ENCODE data around the gene DDR2.

Gene DDR2

DNA sequence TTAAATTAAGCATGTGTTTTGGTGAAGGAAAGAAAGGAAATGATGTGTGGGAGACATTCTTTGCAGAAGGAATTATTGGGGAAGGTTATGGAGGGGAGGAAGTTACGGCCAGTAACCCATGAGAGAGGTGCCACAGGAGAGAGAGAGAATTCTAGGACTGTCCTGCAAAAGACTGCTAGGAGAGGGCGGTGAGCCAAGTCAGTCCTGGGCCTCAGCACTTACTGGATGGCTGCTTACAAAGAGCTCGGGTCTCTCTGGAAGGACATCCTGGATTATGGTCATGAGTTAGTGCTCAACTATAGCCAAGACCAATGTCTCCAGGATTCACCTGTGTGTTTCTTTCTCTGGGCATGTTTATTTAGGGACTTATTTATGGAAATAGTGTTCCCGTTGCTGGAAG is 83.9 kb downstream of the DDR2 start:
- H4K20me1 ChIP-seq (ENCODE audit: insufficient read depth, low read length): no peaks in the 10 kb centered on the region
- H3K4me1 ChIP-seq (ENCODE audit: insufficient read depth, low read length): no peaks in the 10 kb centered on the region
- H2AFZ ChIP-seq (ENCODE audit: low read depth, low read length): no peak overlapping the region

DNA sequence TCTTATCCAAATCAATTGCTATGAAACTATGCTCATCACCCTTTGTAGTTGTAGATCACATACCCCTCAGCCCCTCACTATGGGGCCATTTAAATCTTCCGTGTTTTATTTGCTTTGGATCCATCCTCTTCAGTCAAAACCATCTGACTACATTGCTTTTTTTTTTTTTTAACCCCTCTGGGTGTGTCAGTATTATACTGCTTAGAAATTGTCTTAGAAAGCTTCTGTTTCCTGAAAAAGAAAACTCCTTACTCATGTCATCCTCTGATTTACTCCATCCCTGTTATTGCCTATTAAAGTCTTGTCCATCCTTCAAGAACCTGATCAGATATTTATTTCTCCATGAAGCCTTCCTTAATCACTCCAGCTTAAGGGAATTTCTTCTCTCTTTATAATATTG is 84.3 kb downstream of the DDR2 start:
- no peak overlapping the region for H3K4me3 ChIP-seq (ENCODE audit: low read depth in 1 of 2, low read length in 2 of 2)
- no peak overlapping the region for H3K27ac ChIP-seq (ENCODE audit: low read length)
- ATAC-seq (ENCODE audit: insufficient read depth, low read depth) (no peak), DNase-seq (no peak)
- TF ChIP-seq, protein P1, sequence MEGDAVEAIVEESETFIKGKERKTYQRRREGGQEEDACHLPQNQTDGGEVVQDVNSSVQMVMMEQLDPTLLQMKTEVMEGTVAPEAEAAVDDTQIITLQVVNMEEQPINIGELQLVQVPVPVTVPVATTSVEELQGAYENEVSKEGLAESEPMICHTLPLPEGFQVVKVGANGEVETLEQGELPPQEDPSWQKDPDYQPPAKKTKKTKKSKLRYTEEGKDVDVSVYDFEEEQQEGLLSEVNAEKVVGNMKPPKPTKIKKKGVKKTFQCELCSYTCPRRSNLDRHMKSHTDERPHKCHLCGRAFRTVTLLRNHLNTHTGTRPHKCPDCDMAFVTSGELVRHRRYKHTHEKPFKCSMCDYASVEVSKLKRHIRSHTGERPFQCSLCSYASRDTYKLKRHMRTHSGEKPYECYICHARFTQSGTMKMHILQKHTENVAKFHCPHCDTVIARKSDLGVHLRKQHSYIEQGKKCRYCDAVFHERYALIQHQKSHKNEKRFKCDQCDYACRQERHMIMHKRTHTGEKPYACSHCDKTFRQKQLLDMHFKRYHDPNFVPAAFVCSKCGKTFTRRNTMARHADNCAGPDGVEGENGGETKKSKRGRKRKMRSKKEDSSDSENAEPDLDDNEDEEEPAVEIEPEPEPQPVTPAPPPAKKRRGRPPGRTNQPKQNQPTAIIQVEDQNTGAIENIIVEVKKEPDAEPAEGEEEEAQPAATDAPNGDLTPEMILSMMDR (IDR thresholded peaks at IDR 0.05; ENCODE audit: borderline replicate concordance, extremely low read depth, low read length, poor library complexity, severe bottlenecking): no peak
- TF ChIP-seq EZH2 (IDR thresholded peaks at IDR 0.05; ENCODE audit: borderline replicate concordance, low read depth, low read length, severe bottlenecking): no peak
- no peak overlapping the region for H3K4me2 ChIP-seq (ENCODE audit: insufficient read depth, low read length)
- H4K20me1 ChIP-seq (ENCODE audit: insufficient read depth, low read length): no peaks in the 10 kb centered on the region
- H3K36me3 ChIP-seq (ENCODE audit: insufficient read depth, low read length): no peaks in the 10 kb centered on the region
- no peaks in the 10 kb centered on the region for H3K79me2 ChIP-seq (ENCODE audit: insufficient read depth, low read length)
- H2AFZ ChIP-seq (ENCODE audit: low read depth, low read length): no peak overlapping the region
- no peaks in the 10 kb centered on the region for H3K9me3 ChIP-seq (ENCODE audit: insufficient read depth, low read length, severe bottlenecking)
- H3K27me3 ChIP-seq (ENCODE audit: insufficient read depth, low read length, poor library complexity): no peaks in the 10 kb centered on the region
- no peak overlapping the region for H3K9ac ChIP-seq (ENCODE audit: low read depth, low read length)
- H3K4me1 ChIP-seq (ENCODE audit: insufficient read depth, low read length): no peaks in the 10 kb centered on the region

More for the DNA sequence above, 83.9 kb downstream of the DDR2 start:
- Histone ChIP-seq H3K27me3 (ENCODE audit: insufficient read depth, low read length, poor library complexity) (no peaks in the 10 kb centered on the region), H3K27ac (ENCODE audit: low read length) (no peak overlapping the region), H3K79me2 (ENCODE audit: insufficient read depth, low read length) (no peaks in the 10 kb centered on the region), H3K9me3 (ENCODE audit: insufficient read depth, low read length, severe bottlenecking) (no peaks in the 10 kb centered on the region), H3K4me2 (ENCODE audit: insufficient read depth, low read length) (no peak overlapping the region), H3K36me3 (ENCODE audit: insufficient read depth, low read length) (no peaks in the 10 kb centered on the region), H3K4me3 (ENCODE audit: low read depth in 1 of 2, low read length in 2 of 2) (no peak overlapping the region), H3K9ac (ENCODE audit: low read depth, low read length) (no peak overlapping the region)
- TF ChIP-seq, protein P1 (IDR thresholded peaks at IDR 0.05; ENCODE audit: borderline replicate concordance, extremely low read depth, low read length, poor library complexity, severe bottlenecking): no peak
- TF ChIP-seq EZH2 (IDR thresholded peaks at IDR 0.05; ENCODE audit: borderline replicate concordance, low read depth, low read length, severe bottlenecking): no peak
- DNase-seq: no peak
- ATAC-seq (ENCODE audit: insufficient read depth, low read depth): no peak

DNA sequence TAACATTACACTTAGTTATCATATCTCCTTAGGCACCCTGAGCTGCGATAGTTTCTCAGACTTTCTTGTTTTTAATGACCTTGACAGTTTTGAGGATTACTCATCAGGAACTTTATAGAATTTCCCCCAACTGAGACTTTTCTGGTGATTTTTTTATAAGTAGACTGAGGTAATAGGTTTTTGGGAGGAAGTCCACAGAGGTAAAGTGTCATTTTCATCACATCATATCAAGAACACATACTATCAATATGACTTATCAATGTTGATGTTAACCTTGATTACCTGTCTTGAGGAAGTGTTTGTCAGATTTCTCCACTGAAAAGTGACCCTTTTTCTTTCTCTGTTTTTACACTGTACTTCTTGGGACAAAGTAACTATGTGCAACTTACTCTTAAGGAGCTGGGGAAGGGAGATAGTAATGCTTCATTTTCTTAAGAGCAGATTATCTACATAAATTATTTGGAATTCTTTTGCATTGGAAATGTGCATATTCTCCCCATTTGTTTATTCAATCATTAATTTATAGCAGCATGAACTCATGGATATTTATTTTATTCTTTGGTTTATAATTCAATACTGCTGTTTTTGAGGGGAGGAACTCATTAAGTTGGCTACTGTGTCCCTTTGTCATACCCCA is 85.4 kb downstream of the DDR2 start:
- H3K27ac ChIP-seq (ENCODE audit: low read length): no peak overlapping the region
- H2AFZ ChIP-seq (ENCODE audit: low read depth, low read length): no peak overlapping the region
- TF ChIP-seq, protein P1 (IDR thresholded peaks at IDR 0.05; ENCODE audit: borderline replicate concordance, extremely low read depth, low read length, poor library complexity, severe bottlenecking): no peak
- TF ChIP-seq EZH2 (IDR thresholded peaks at IDR 0.05; ENCODE audit: borderline replicate concordance, low read depth, low read length, severe bottlenecking): no peak
- ATAC-seq (ENCODE audit: insufficient read depth, low read depth) (no peak), DNase-seq (no peak)
- H3K4me2 ChIP-seq (ENCODE audit: insufficient read depth, low read length): no peak overlapping the region
- H3K9me3 ChIP-seq (ENCODE audit: insufficient read depth, low read length, severe bottlenecking): no peaks in the 10 kb centered on the region
- no peaks in the 10 kb centered on the region for H3K4me1 ChIP-seq (ENCODE audit: insufficient read depth, low read length)
- H3K9ac ChIP-seq (ENCODE audit: low read depth, low read length): no peak overlapping the region
- no peaks in the 10 kb centered on the region for H3K79me2 ChIP-seq (ENCODE audit: insufficient read depth, low read length)
- no peak overlapping the region for H3K4me3 ChIP-seq (ENCODE audit: low read depth in 1 of 2, low read length in 2 of 2)
- no peaks in the 10 kb centered on the region for H4K20me1 ChIP-seq (ENCODE audit: insufficient read depth, low read length)
- no peaks in the 10 kb centered on the region for H3K27me3 ChIP-seq (ENCODE audit: insufficient read depth, low read length, poor library complexity)
- no peaks in the 10 kb centered on the region for H3K36me3 ChIP-seq (ENCODE audit: insufficient read depth, low read length)

All from DND-41 (cell line).